ENCODE measurements around the gene LKAAEAR1.

GRCh38 chr20:64083378-64083803 lies 807 bp downstream of the LKAAEAR1 start:
- no peak for TF ChIP-seq POLR2AphosphoS5 (IDR thresholded peaks at IDR 0.05)
- TF ChIP-seq CTCF (IDR thresholded peaks at IDR 0.05): peak in 2 of 3 donors; percentile 35 to 40
- no peak for TF ChIP-seq POLR2A (IDR thresholded peaks at IDR 0.05)

Measured in breast epithelium (tissue), 3 donors.